Measurements from ENCODE around the gene SVIL.
"Not testable (repeated sequence)": the region's sequence is repeated elsewhere in the genome, so short reads cannot be mapped to it uniquely, and the experiment has no call there.

GRCh38 chr10:29624357-29624756 is 10.4 kb downstream of the SVIL start:
- not testable (repeated sequence) for TF ChIP-seq CTCF, POLR2A, POLR2AphosphoS5 (IDR thresholded peaks at IDR 0.05)
